Amniotic epithelial cell (primary cell): Measurements from ENCODE around the gene VCL.
"Not testable (repeated sequence)": the region's sequence is repeated elsewhere in the genome, so short reads cannot be mapped to it uniquely, and the experiment has no call there.

Source experiments
- DNase-seq: peaks from one replicate; pipeline ENCODE4 v3.0.0-alpha.2; 2010; ENCODE audit warnings: low read depth

Gene VCL

DNA sequence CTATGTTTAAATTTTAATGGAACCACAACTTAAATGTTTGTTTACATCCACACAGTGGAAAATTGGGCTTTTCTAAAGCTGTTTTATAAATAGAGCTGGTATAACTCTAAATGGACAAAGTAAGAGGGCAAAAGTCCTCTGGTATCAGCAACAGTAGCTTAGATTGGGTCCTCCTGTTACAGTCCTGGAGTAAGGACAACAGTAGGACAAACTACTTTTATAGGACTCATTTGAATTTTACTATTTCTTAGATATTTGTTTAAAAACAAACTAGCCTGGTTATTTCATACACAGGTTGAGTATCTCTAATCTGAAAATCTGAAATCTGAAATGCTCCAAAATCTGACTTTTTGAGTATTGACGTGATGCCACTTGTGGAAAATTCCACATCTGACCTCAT, 8.4 kb downstream of the VCL start:
- DNase-seq: no peak

DNA sequence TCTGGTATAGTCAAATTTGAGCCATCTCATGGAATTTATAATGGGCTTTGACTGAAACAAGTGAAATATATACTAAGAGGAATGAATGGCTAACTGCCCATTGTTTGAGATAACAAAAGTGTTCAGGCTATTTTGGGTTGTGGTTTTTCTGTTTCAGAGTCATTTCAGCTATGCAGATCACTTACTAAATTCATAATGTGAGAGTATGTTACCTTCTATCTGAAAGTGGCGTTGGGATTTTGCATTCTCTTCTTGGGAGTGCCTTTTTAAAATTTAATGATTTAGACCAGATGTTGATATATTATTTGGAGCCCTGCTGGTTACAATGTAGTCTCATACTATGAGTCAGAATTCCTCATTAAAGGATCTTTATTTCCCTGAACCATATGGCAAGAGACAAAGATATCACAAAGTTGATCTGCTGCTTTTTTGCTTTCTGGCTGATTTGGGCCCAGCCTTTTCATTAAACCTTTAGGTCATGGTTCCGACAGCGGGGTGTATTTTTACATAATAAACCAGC, 10.4 kb downstream of the VCL start:
- peak; percentile 65 for DNase-seq

DNA sequence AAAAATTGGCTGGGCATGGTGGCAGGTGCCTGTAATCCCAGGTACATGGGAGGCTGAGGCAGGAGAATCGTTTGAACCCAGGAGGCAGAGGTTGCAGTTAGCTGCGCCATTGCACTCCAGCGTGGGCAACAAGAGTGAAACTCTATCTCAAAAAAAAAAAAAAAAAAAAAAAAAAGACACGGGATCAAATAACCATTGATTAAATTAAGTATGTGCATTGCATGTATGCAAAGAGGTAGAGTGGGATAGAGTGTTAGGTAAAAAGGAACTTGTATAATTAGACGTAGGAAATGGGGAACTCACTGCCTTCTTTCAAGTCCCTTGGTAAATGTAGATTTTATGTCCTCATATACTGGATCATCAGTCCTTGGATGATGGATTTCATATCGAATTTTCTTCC, 13.1 kb downstream of the VCL start:
- no peak for DNase-seq

DNA sequence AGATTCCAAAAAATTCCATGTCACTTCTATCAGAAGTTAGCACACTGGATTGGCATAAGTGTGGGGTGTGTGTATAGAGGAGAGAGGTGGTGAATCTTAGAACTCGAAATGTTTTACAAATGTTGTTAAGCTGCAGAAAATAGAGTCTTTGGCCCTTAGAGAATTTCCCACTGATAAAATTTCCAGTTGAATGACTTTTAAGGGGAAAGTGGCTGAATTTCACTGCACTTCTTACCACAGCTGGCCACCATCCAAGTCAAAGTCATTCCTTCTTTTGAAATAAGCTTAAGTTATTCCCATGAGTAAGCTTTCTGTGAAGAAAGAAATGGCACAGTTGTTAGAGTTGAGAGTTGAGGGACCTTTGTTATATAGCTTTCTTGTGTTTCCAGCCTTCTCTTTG, 13.9 kb downstream of the VCL start:
- DNase-seq: peak; percentile 93

DNA sequence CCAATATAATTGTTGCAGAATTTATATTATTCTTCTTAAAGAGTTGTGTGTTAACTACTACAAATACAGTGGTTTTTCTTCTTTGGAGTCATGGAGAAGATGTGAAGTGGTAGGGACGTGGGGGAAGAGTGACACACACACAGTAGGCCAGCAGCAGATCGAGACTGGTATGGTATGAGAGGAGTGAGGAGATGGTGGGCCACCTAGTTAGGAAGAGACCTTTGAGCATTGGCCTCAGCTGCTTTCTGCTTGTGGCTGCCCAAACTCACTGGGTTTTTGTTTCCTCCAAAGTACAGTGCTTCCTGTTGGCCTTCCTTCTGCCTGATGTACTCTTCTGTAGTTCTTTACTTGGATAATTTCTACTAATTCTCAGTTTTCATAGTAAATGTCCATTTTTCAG, 14.6 kb downstream of the VCL start:
- no peak for DNase-seq

DNA sequence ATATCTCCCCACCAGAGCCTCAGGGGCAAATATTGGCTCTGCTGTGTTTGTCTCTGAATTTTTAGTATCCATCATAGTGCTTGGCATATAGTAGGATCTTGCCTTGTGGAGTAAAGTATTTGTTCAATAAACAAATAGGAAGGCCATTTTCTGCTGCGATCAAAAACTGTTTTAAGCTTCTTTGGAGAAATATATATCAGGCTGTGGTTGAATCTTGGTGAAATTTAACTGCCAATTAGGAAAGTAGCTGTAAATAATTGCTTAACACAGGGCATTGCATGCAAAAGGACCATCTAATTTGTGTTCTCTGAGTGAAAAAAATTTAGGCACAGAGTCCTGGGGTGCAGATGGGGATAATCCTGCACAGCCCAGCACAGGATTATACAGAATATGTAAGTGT, 15.1 kb downstream of the VCL start:
- no peak for DNase-seq

DNA sequence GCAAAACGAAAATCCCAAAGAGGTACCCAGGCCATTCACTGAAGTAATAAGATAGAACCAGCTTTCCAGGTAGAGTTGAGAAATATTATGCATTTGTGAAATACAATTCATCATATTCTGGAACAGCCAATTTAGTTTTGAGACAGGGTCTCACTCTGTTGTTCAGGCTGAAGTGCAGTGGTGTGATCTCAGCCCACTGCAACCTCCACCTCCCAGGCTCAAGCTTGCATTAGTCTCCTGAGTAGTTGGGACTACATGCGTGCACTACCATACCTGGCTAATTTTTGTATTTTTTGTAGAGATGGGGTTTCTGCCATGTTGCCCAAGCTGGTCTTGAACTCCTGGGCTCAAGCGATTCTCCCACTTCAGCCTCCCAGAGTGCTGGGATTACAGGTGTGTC, 16.7 kb downstream of the VCL start:
- DNase-seq: not testable (repeated sequence)

DNA sequence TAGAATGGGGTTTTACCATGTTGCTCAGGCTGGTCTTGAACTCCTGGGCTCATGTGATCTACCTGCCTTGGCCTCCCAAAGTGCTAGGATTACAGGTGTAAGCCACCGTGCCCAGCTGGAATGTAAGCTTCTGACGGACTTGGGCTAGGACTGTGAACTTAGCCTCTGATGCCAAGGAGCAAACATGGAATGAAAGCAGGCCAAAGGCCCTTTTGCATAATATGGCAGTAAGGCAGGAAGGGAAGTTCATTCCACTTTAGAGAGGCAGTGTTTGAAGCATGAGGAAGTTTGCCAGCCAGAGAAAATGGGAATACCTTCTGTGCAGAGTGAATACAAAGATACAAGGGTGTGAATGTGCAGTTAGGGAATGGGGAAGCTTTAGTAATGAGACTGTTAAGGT, 20.3 kb downstream of the VCL start:
- no peak for DNase-seq

DNA sequence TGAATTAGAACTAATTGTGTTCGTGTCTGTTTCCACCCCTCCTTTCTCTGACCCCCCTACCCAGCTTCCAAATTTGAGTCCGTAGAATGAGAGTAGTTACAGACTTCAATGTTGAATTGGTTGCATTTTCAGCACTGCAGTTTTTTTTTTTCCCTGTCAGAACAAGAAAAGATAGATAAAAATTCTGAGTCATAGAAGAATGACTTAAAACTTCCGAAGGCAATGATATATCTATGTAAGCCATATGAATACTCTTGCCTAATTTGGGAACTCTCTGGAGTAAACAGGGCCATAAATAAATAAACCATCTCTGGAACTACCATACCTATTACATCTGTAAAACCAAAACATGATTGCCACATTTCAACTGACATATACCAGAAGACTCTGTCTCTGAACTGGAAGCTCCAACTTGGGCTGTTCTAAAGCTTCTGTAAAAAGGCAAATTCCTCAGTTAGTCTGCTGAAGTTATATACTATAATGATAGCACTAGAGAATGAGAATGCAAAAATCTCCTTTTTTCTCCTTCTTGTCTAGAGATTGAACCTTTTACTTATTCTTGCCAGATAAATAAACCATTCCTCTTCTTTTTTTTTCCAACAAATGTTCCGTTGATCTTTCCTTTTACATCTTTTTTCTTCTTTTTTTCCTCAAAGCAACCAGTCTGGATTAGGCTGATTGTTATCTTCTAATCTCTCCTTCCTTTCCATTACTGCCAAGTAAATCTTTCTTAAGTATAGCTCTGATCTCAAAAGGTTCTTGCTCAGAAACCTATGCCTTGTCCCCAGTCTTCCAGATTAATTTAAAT, 23.5 kb downstream of the VCL start:
- DNase-seq: peak; percentile 99

DNA sequence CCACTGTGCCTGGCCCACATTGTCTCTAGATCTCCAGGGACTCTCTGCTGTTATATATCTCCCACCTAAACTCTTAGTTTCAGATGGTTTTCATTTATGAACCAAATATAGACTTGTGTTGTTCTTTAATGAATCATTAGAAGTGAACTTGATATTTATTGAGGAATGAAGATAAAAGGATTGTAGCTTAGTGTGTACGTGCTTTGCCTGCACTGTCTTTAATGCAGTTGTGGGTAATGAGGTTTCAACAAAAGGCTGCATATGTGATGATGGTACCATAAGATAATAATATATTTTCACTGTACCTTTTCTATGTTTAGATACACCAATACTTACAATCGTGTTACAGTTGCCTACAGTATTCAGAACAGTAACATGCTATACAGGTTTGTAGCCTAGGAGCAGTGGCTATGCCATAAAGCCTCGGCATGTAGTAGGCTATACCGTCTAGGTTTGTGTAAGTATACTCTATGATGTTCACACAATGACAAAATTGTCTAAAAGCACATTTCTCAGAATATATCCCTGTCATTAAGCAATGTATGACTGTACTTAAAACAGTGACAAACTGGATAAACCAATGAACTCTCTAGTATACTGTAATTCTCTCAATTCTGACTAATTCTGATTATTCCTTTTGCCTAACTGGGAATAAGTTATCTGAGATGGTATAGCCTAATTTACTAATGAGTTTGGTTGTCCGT, 25.2 kb downstream of the VCL start:
- DNase-seq: no peak

DNA sequence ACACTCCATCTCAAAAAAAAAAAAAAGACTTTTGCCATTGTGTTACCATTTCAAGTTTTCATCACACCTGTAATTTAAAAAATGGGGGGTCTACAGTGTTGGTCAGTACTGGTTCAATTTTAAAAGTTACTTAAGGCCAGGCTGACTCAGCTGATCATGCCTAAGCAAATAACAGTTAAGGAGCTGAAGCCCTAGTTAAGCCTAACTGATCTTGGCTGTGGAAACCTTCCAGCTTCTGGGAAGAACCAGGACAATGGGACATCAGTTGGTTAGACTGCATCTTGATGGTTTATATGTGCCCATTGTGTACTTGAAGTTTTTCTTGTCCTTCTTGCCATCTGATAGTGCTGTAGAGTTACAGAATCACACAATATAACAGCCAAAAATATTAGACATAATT, 26.7 kb downstream of the VCL start:
- DNase-seq: no peak

DNA sequence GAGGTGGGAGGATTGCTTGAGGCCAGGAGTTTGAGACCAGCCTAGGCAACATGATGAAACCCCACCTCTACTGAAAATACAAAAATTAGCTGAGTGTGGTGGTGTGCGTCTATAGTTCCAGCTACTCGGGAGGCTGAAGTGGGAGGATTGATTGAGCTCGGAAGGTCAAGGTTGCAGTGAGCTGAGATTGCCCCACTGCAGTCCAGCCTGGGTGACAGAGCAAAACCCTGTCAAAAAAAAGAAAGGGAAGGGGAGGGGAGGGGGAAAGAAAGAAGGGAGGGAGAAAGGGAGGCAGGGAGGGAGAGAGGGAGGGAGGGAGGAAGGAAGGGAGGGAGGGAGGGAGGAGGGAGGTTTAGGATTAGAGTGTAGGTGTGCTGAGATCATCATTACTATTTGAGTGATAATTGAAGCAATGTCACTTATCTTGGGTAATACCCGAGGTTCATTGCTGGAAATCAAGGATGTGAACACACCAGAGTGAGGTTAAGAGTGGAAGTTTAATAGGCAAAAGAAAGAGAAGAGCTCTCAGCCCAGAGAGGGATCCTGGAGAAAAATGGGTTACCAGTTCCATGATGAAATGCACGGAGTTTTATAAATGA, 27.6 kb downstream of the VCL start:
- no peak for DNase-seq

DNA sequence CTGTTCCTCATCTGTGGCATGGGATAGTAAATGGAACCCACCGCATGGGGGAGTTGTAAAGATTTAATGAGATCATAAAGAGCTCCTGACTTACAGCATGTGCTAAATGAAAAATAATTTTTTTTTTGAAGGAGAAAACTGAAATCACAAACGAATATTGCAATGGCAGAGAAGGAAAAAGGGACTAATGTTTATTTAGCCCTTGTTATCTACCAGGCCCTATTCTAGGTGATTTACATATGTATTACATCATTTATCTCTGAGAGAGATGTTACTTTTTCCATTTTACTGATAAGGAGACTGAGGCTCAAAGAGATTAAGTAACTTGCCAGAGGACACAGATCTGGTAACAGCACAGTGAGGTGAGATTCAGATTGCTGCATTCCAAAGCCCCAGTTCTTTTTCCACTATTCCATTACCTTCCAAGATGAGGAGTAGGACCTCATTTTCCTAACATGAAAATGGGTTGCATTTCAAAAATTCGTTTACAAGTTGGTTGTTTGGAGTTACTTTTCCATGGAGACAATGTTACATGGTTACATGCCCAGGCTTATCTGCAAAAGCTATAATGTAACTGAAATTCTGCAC, 28.6 kb downstream of the VCL start:
- DNase-seq: peak; percentile 55

DNA sequence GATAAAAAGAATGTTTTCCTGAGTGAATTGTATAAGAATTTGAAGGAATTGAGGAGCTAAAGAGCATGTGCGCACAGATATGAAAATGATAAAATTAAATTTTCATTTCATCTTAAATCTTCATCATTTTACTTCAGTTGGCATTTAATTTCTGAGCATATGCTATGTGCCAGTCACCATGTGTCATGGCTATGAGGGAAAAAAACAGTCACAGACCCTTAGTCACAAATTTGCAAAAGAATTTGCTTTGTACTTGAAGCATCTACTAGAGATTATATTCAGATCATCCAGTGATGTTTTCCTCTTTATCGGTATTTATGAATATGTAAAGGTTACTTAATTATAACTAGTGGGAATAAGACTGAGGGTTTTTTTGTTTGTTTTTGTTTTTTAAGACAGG, 29.8 kb downstream of the VCL start:
- DNase-seq: no peak

DNA sequence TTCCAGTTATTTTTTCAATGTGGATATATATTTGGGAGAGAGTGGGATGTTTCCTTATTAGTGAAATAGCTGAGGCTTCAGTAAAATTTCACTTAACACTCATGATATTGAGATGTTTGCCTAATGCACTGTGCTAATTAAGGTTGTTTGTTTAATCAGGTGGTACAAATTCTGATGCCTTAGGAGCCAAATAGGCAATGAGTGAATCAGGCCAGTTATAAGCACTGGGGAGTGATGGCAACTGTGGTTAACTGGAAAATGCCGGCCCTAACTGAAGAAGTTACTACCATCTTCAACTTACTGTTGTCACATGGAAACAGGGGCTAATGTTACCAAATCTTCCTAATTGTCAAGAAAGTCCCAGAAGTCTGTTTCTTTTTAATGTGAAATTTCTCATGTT, 32.0 kb downstream of the VCL start:
- DNase-seq: no peak

DNA sequence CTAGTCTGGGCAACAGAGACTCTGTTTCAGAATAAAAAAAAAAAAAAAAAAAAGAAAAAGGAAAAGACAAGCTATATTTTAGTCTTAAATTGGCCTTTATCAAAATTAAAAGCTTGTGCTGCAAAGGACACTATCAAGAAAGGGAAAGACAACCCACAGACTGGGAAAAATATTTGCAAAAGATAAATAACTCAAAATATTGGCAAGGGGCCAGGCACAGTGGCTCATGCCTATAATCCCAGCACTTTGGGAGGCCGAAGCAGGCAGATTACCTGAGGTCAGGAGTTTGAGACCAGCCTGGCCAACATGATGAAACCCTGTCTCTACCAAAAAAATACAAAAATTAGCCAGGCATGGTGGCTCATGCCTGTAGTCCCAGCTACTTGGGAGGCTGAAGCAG, 34.3 kb downstream of the VCL start:
- peak; percentile 56 for DNase-seq

DNA sequence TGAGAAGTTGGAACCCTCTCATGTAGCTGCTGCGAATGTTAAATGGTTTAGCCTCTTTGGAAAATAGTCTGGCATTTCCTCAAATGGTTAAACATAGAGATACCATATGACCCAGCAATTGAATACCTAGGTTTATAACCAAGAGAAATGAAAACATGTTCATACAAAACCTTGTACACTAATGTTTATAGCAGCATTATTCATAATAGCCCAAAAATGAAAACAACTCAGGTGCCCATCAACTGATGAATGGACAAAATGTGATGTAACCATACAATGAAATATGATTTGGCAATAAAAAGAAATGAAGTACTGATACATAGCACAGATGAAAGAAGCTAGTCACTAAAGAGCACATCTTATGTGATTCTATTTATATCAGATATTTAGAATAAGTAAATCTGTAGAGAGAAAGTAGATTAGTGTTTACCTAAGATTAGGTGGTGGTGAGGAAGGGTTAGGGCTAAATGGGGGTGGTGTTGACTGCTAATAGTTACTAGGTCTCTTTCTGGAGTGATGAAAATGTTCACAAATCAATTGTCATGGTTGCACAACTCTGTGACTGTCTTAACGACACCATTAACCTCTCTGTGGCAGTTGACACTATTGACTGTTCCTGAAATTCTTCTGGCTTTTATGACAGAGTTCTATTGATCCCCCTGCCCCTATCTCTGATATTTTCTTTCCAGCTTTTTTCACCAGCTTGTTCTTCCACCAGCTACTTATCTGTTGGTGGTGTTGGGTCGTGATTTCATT, 35.2 kb downstream of the VCL start:
- no peak for DNase-seq

DNA sequence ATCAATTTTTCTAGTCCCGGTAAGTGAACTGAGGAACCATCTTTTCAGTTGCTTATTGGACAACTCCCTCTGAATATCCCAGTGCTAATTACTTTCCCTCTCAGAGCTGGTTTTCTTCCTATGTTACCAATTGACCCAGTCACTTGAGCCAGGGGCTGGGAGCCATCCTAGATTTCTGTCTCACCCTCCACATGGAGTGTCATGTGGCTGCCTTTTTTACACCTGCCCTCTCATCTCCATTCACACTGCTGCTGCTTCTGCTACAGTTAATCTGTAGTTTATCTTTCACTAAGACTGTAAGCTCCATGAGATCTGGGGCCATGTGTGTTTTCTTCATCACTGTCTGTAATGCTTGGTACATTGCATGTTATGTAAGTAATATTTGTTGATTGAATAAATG, 35.8 kb downstream of the VCL start:
- no peak for DNase-seq

DNA sequence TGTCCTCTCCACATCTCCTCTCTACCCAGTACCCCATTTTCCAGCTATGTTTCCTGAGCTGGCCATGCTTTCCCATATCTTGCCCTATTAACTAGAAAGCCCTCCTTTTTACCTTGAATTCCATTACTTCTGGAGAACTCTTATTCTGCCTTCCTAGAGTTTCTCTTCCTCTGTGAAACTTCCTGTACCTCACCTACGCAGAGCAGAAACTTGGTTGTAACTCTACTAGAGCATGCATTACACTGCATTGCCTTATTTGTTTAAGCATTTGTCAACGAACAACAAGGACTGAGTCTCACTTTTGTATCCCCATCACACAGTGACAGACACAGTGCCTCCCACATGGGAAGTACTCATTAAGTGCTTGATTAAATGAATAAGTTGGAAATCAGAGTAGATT, 36.4 kb downstream of the VCL start:
- DNase-seq: no peak

DNA sequence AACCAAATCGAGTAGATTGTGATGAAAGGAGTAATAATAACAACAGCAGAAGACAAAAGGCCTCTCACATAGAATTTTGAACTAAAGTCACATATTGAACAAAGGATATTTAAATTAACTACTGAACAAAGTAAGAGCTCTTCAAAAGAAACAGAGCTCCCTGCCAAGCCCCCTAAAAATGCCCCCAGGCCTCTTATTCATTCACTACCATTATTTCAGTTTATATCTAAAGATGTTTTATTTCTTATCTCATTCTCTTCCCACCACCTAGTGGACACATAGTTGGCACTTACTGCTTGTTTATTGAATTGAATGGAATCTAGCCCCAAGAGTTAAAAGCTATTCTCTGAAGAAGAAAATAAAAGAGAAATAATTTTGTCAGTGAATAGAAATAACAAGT, 37.4 kb downstream of the VCL start:
- no peak for DNase-seq

DNA sequence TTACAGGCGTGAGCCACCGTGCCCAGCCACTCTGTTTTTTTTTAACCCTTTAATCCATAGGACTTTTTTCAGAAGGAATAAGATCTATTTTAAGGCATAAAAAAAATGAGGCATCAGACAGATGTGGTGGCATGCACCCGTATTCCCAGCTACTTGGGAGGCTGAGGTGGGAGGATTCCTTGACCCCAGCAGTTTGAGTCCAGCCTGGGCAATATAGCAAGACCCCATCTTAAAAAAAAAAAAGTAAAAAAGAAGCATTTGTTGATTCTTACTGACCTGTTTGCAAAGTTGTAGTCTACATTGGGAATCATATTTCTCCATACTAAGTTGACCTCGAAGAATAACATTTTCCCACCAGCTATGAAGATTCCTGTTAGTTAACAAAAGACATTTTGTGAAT, 38.6 kb downstream of the VCL start:
- DNase-seq: no peak

DNA sequence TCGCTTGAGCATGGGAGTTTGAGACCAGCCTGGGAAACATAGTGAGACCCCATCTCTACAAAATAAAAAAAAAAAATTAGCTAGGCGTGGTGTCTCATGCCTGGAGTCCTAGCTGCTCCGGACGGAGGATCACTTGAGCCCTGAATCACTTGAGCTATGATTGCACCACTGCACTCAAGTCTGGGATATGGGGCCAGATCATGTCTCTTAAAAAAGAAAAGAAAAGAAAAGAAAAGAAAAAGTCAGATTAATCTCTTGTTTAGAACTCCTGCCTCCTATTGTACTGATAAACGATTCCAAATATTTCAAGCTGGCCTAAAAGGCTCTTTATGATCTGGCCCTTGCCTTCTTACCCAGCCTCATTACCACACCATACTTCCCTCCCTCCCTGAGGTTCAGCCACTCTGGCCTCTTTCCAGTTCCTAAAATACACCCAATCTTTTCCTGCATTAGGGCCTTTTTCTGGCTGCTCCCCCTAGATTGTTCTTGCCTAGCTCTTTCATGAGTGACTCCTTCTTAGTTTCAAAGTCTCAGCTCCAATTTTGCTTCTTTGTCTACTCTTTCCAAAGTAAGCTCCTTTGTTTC, 41.7 kb downstream of the VCL start:
- peak; percentile 81 for DNase-seq
